ENCODE results near the gene UBC.

Gene UBC

GRCh38 chr12:124946447-124946793 is 32.0 kb upstream of the UBC start:
- no peak overlapping the region for H3K4me3 ChIP-seq (ENCODE audit: low read length)
- no peaks in the 10 kb centered on the region for H3K27me3 ChIP-seq (ENCODE audit: control insufficient read depth, low read length)
- H4K20me1 ChIP-seq (ENCODE audit: control insufficient read depth, insufficient read depth, low read depth, low read length) = no peaks in the 10 kb centered on the region
- no peak for TF ChIP-seq EZH2phosphoT487 (IDR thresholded peaks at IDR 0.05; ENCODE audit: borderline replicate concordance, low read length)
- TF ChIP-seq CTCF (IDR thresholded peaks at IDR 0.05; ENCODE audit: low read depth, low read length, poor library complexity, severe bottlenecking) = no peak
- no peak overlapping the region for H3K27ac ChIP-seq (ENCODE audit: low read depth, low read length)
- peaks cover 47% of the 10 kb centered on the region for H3K36me3 ChIP-seq (ENCODE audit: control insufficient read depth, low read length)
- H3K79me2 ChIP-seq (ENCODE audit: control insufficient read depth, low read length) = no peaks in the 10 kb centered on the region
- H3K4me2 ChIP-seq (ENCODE audit: low read length) = no peak overlapping the region
- H3F3A ChIP-seq (ENCODE audit: control insufficient read depth, insufficient read depth) = peaks cover 2% of the 10 kb centered on the region; the same call in 1 of the 2 replicates
- H3K4me1 ChIP-seq (ENCODE audit: control insufficient read depth, low read length) = no peaks in the 10 kb centered on the region
- no peaks in the 10 kb centered on the region for H3K9me2 ChIP-seq (replicated peaks; ENCODE audit: control insufficient read depth, low read length)
- H3K9me3 ChIP-seq (ENCODE audit: control insufficient read depth, insufficient read depth, low read length) = no peaks in the 10 kb centered on the region

- H3K4me3 ChIP-seq (ENCODE audit: low read length) = peak overlapping the region; percentile 89
- peak overlapping the region; percentile 89 for H3K27ac ChIP-seq (ENCODE audit: low read depth, low read length)
- H3K79me2 ChIP-seq (ENCODE audit: control insufficient read depth, low read length) = no peaks in the 10 kb centered on the region
- H3K27me3 ChIP-seq (ENCODE audit: control insufficient read depth, low read length) = no peaks in the 10 kb centered on the region
- H3K9me3 ChIP-seq (ENCODE audit: control insufficient read depth, insufficient read depth, low read length) = no peaks in the 10 kb centered on the region
- peaks cover 30% of the 10 kb centered on the region for H3F3A ChIP-seq (ENCODE audit: control insufficient read depth, insufficient read depth)
- H3K9me2 ChIP-seq (replicated peaks; ENCODE audit: control insufficient read depth, low read length) = no peaks in the 10 kb centered on the region
- H3K4me1 ChIP-seq (ENCODE audit: control insufficient read depth, low read length) = peaks cover 28% of the 10 kb centered on the region
- TF ChIP-seq CTCF (IDR thresholded peaks at IDR 0.05; ENCODE audit: low read depth, low read length, poor library complexity, severe bottlenecking) (no peak), EZH2phosphoT487 (IDR thresholded peaks at IDR 0.05; ENCODE audit: borderline replicate concordance, low read length) (no peak)
- peaks cover 5% of the 10 kb centered on the region for H3K36me3 ChIP-seq (ENCODE audit: control insufficient read depth, low read length)
- peak overlapping the region; percentile 95 for H3K4me2 ChIP-seq (ENCODE audit: low read length)
- H4K20me1 ChIP-seq (ENCODE audit: control insufficient read depth, insufficient read depth, low read depth, low read length) = no peaks in the 10 kb centered on the region
Observed at GRCh38 chr12:124941170-124941527, 26.7 kb upstream of the UBC start.

- Histone ChIP-seq H4K20me1 (ENCODE audit: control insufficient read depth, insufficient read depth, low read depth, low read length) (no peaks in the 10 kb centered on the region), H3K27ac (ENCODE audit: low read depth, low read length) (peak overlapping the region; percentile 89), H3K79me2 (ENCODE audit: control insufficient read depth, low read length) (no peaks in the 10 kb centered on the region), H3K4me1 (ENCODE audit: control insufficient read depth, low read length) (peaks cover 28% of the 10 kb centered on the region), H3F3A (ENCODE audit: control insufficient read depth, insufficient read depth) (peaks cover 30% of the 10 kb centered on the region), H3K9me3 (ENCODE audit: control insufficient read depth, insufficient read depth, low read length) (no peaks in the 10 kb centered on the region), H3K36me3 (ENCODE audit: control insufficient read depth, low read length) (peaks cover 3% of the 10 kb centered on the region), H3K9me2 (replicated peaks; ENCODE audit: control insufficient read depth, low read length) (no peaks in the 10 kb centered on the region), H3K4me3 (ENCODE audit: low read length) (peak overlapping the region; percentile 89), H3K27me3 (ENCODE audit: control insufficient read depth, low read length) (no peaks in the 10 kb centered on the region), H3K4me2 (ENCODE audit: low read length) (peak overlapping the region; percentile 95)
- TF ChIP-seq CTCF (IDR thresholded peaks at IDR 0.05; ENCODE audit: low read depth, low read length, poor library complexity, severe bottlenecking) (peak; percentile 97), EZH2phosphoT487 (IDR thresholded peaks at IDR 0.05; ENCODE audit: borderline replicate concordance, low read length) (no peak)
Observed at GRCh38 chr12:124940393-124941169, 26.1 kb upstream of the UBC start.
